NCI-H82 treated with DMSO at 0.1 percent for 48 hours (cell line): ENCODE results near the gene KRTAP11-1.

Source experiments
- DNase-seq: peaks from one replicate; lab custom pipeline; 2025; ENCODE audit not compliant: unreplicated experiment; lab: John Stamatoyannopoulos, UW

KRTAP11-1 gene

GRCh38 chr21:30881480-30881879 lies at the start of gene KRTAP11-1:
TSS of gene KRTAP11-1 (minus strand) at chr21:30881580. CDS start at chr21:30881524, 56 bp downstream.
- DNase-seq = no peak

GRCh38 chr21:30924146-30924700 lies 42.8 kb upstream of the KRTAP11-1 start:
- DNase-seq = no peak

- no peak for DNase-seq
Measured at GRCh38 chr21:30921129-30921528, 39.7 kb upstream of the KRTAP11-1 start.

- no peak for DNase-seq
Measured at GRCh38 chr21:30917557-30917956, 36.2 kb upstream of the KRTAP11-1 start.

GRCh38 chr21:30900881-30901280 lies 19.5 kb upstream of the KRTAP11-1 start:
- no peak for DNase-seq

GRCh38 chr21:30882866-30883597 lies 1.7 kb upstream of the KRTAP11-1 start:
- DNase-seq = no peak

- DNase-seq = no peak
Measured at GRCh38 chr21:30880914-30881313, 466 bp downstream of the KRTAP11-1 start.

GRCh38 chr21:30874526-30874925 lies 6.9 kb downstream of the KRTAP11-1 start:
- DNase-seq = no peak

- DNase-seq = no peak
Measured at GRCh38 chr21:30847627-30848500, 33.5 kb downstream of the KRTAP11-1 start.

GRCh38 chr21:30842990-30843389 lies 38.4 kb downstream of the KRTAP11-1 start:
- DNase-seq = no peak

GRCh38 chr21:30839304-30839703 lies 42.1 kb downstream of the KRTAP11-1 start:
- peak; percentile 2 for DNase-seq

GRCh38 chr21:30838536-30838935 lies 42.8 kb downstream of the KRTAP11-1 start:
- no peak for DNase-seq

GRCh38 chr21:30831194-30831765 lies 50.1 kb downstream of the KRTAP11-1 start:
- DNase-seq = no peak
